OCI-LY3 (cell line): Measurements from ENCODE around the gene ABCF3.

ENCODE experiments used
- EZH2phosphoT487 ChIP-seq: fragments of 200-600 bp; shearing (Covaris generic); IDR thresholded peaks from 2 replicates; pipeline ENCODE4 v1.6.1; 2018; ENCODE audit warnings: antibody characterized with exemption, mixed run types, low read depth
- TF ChIP-seq, protein P1 (sequence below): fragments of 200-600, 300-600 bp; sonication (generic); IDR thresholded peaks from 2 replicates; pipeline ENCODE4 v1.5.1; 2014; ENCODE audit warnings: antibody characterized with exemption, low read length, low read depth

GRCh38 chr3:184231671-184232070 lies 45.7 kb downstream of the ABCF3 start:
- TF ChIP-seq, protein P1, sequence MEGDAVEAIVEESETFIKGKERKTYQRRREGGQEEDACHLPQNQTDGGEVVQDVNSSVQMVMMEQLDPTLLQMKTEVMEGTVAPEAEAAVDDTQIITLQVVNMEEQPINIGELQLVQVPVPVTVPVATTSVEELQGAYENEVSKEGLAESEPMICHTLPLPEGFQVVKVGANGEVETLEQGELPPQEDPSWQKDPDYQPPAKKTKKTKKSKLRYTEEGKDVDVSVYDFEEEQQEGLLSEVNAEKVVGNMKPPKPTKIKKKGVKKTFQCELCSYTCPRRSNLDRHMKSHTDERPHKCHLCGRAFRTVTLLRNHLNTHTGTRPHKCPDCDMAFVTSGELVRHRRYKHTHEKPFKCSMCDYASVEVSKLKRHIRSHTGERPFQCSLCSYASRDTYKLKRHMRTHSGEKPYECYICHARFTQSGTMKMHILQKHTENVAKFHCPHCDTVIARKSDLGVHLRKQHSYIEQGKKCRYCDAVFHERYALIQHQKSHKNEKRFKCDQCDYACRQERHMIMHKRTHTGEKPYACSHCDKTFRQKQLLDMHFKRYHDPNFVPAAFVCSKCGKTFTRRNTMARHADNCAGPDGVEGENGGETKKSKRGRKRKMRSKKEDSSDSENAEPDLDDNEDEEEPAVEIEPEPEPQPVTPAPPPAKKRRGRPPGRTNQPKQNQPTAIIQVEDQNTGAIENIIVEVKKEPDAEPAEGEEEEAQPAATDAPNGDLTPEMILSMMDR: no peak
- no peak for TF ChIP-seq EZH2phosphoT487
